GM21576 (cell line): ENCODE data around the gene USP10.
"Not testable (repeated sequence)": the region's sequence is repeated elsewhere in the genome, so short reads cannot be mapped to it uniquely, and the experiment has no call there.

ENCODE experiments used
- ATAC-seq: cut with Tn5 transposase; IDR thresholded peaks from one replicate; pipeline ENCODE4 v1.9.1; 2021; ENCODE audit warnings: mild to moderate bottlenecking, moderate library complexity; ENCODE audit not compliant: unreplicated experiment

USP10 gene

GRCh38 chr16:84673203-84673535 is 26.6 kb upstream of the USP10 start:
- no peak for ATAC-seq

- no peak for ATAC-seq
Measured at GRCh38 chr16:84673561-84673960, 26.2 kb upstream of the USP10 start.

- ATAC-seq, result no peak
Measured at GRCh38 chr16:84675423-84675822, 24.4 kb upstream of the USP10 start.

- no peak for ATAC-seq
Measured at GRCh38 chr16:84675884-84676283, 23.9 kb upstream of the USP10 start.

GRCh38 chr16:84677017-84677803 is 22.6 kb upstream of the USP10 start:
- ATAC-seq, result no peak

- ATAC-seq, result no peak
Measured at GRCh38 chr16:84677849-84678248, 22.0 kb upstream of the USP10 start.

GRCh38 chr16:84678541-84678940 is 21.3 kb upstream of the USP10 start:
- ATAC-seq, result no peak

- no peak for ATAC-seq
Measured at GRCh38 chr16:84680165-84680842, 19.5 kb upstream of the USP10 start.

- no peak for ATAC-seq
Measured at GRCh38 chr16:84680843-84681629, 18.8 kb upstream of the USP10 start.

GRCh38 chr16:84683691-84684591 is 15.9 kb upstream of the USP10 start:
- no peak for ATAC-seq

- ATAC-seq, result no peak
Measured at GRCh38 chr16:84684592-84684965, 15.2 kb upstream of the USP10 start.

- no peak for ATAC-seq
Measured at GRCh38 chr16:84685210-84685609, 14.6 kb upstream of the USP10 start.

GRCh38 chr16:84686707-84687298 is 13.0 kb upstream of the USP10 start:
- ATAC-seq, result no peak

GRCh38 chr16:84687715-84688114 is 12.1 kb upstream of the USP10 start:
- peak; percentile 74 for ATAC-seq

- not testable (repeated sequence) for ATAC-seq
Measured at GRCh38 chr16:84688163-84688562, 11.6 kb upstream of the USP10 start.

GRCh38 chr16:84689111-84689510 is 10.7 kb upstream of the USP10 start:
- ATAC-seq, result no peak

GRCh38 chr16:84690088-84690819 is 9.5 kb upstream of the USP10 start:
- ATAC-seq, result no peak

GRCh38 chr16:84692451-84693214 is 7.2 kb upstream of the USP10 start:
- ATAC-seq, result no peak

- not testable (repeated sequence) for ATAC-seq
Measured at GRCh38 chr16:84693869-84694268, 5.9 kb upstream of the USP10 start.
